ENCODE data around the gene ELMOD2.
A peak's percentile ranks its signal among the peaks of the same experiment; 100 is the strongest.
"Not testable (repeated sequence)": the region's sequence is repeated elsewhere in the genome, so short reads cannot be mapped to it uniquely, and the experiment has no call there.

Gene ELMOD2

GRCh38 chr4:140523857-140524742, at the start of gene ELMOD2:
TSS of gene ELMOD2 (plus strand) at chr4:140524168. CDS start at chr4:140525429, 1,261 bp downstream.
- H3K4me3 Mint-ChIP-seq = peak within 1 kb of the TSS; percentile 84
- peaks cover 17% of the 10 kb centered on the region for H3K36me3 Mint-ChIP-seq (ENCODE audit: low read depth)
- peaks cover 18% of the 10 kb centered on the region for H3K4me1 Mint-ChIP-seq (ENCODE audit: low read depth)
- H3K27ac Mint-ChIP-seq = peak within 1 kb of the TSS; percentile 63
- H3K9me3 Mint-ChIP-seq = peaks cover 4% of the 10 kb centered on the region
- no peaks in the 10 kb centered on the region for H3K27me3 Mint-ChIP-seq (ENCODE audit: low read depth)

- no peak overlapping the region for H3K27ac Mint-ChIP-seq
- H3K4me3 Mint-ChIP-seq = no peak overlapping the region
- H3K4me1 Mint-ChIP-seq (ENCODE audit: low read depth) = no peaks in the 10 kb centered on the region
- no peaks in the 10 kb centered on the region for H3K36me3 Mint-ChIP-seq (ENCODE audit: low read depth)
- peaks cover 7% of the 10 kb centered on the region for H3K27me3 Mint-ChIP-seq (ENCODE audit: low read depth)
- peaks cover 10% of the 10 kb centered on the region for H3K9me3 Mint-ChIP-seq
These were observed 40.5 kb upstream of the ELMOD2 start for GRCh38 chr4:140483445-140483844.

- no peaks in the 10 kb centered on the region for H3K4me1 Mint-ChIP-seq (ENCODE audit: low read depth)
- H3K36me3 Mint-ChIP-seq (ENCODE audit: low read depth) = no peaks in the 10 kb centered on the region
- peaks cover 10% of the 10 kb centered on the region for H3K9me3 Mint-ChIP-seq
- H3K27me3 Mint-ChIP-seq (ENCODE audit: low read depth) = peaks cover 7% of the 10 kb centered on the region
- H3K4me3 Mint-ChIP-seq = no peak overlapping the region
- H3K27ac Mint-ChIP-seq = no peak overlapping the region
These were observed 38.0 kb upstream of the ELMOD2 start for GRCh38 chr4:140485939-140486338.

- Mint-ChIP-seq H3K4me1 (ENCODE audit: low read depth) (peaks cover 2% of the 10 kb centered on the region), H3K4me3 (peak overlapping the region; percentile 29), H3K27me3 (ENCODE audit: low read depth) (peaks cover 58% of the 10 kb centered on the region), H3K36me3 (ENCODE audit: low read depth) (no peaks in the 10 kb centered on the region), H3K9me3 (no peaks in the 10 kb centered on the region), H3K27ac (no peak overlapping the region)
These were observed 26.6 kb upstream of the ELMOD2 start for GRCh38 chr4:140497405-140497746.

GRCh38 chr4:140497747-140498636, 26.0 kb upstream of the ELMOD2 start, which contains the start of gene MGAT4D:
TSS of gene MGAT4D (minus strand) at chr4:140498293. CDS start at chr4:140498222, 71 bp downstream.
- Mint-ChIP-seq H3K4me3 (peak within 1 kb of the TSS; percentile 29), H3K4me1 (ENCODE audit: low read depth) (peaks cover 2% of the 10 kb centered on the region), H3K27ac (no peak within 1 kb of the TSS), H3K27me3 (ENCODE audit: low read depth) (peaks cover 63% of the 10 kb centered on the region), H3K36me3 (ENCODE audit: low read depth) (no peaks in the 10 kb centered on the region), H3K9me3 (no peaks in the 10 kb centered on the region)

GRCh38 chr4:140499391-140499790, 24.6 kb upstream of the ELMOD2 start:
- Mint-ChIP-seq H3K36me3 (ENCODE audit: low read depth) (no peaks in the 10 kb centered on the region), H3K4me3 (no peak overlapping the region), H3K27me3 (ENCODE audit: low read depth) (peaks cover 73% of the 10 kb centered on the region), H3K9me3 (no peaks in the 10 kb centered on the region), H3K4me1 (ENCODE audit: low read depth) (peaks cover 2% of the 10 kb centered on the region), H3K27ac (no peak overlapping the region)

GRCh38 chr4:140504261-140504660, 19.7 kb upstream of the ELMOD2 start:
- H3K27me3 Mint-ChIP-seq (ENCODE audit: low read depth) = peaks cover 48% of the 10 kb centered on the region
- no peak overlapping the region for H3K4me3 Mint-ChIP-seq
- H3K27ac Mint-ChIP-seq = no peak overlapping the region
- no peaks in the 10 kb centered on the region for H3K4me1 Mint-ChIP-seq (ENCODE audit: low read depth)
- H3K9me3 Mint-ChIP-seq = no peaks in the 10 kb centered on the region
- H3K36me3 Mint-ChIP-seq (ENCODE audit: low read depth) = no peaks in the 10 kb centered on the region

- H3K27me3 Mint-ChIP-seq (ENCODE audit: low read depth) = peaks cover 39% of the 10 kb centered on the region
- H3K9me3 Mint-ChIP-seq; H3K27ac Mint-ChIP-seq; H3K4me3 Mint-ChIP-seq; H3K4me1 Mint-ChIP-seq (ENCODE audit: low read depth); H3K36me3 Mint-ChIP-seq (ENCODE audit: low read depth): not testable (repeated sequence)
These were observed 10.2 kb upstream of the ELMOD2 start for GRCh38 chr4:140513765-140514164.

- Mint-ChIP-seq H3K27ac (no peak overlapping the region), H3K4me3 (no peak overlapping the region), H3K4me1 (ENCODE audit: low read depth) (no peaks in the 10 kb centered on the region), H3K36me3 (ENCODE audit: low read depth) (no peaks in the 10 kb centered on the region), H3K9me3 (no peaks in the 10 kb centered on the region), H3K27me3 (ENCODE audit: low read depth) (peaks cover 34% of the 10 kb centered on the region)
These were observed 8.5 kb upstream of the ELMOD2 start for GRCh38 chr4:140515423-140515822.

GRCh38 chr4:140523370-140523856, 555 bp upstream of the ELMOD2 start:
- peak overlapping the region; percentile 84 for H3K4me3 Mint-ChIP-seq
- peaks cover 4% of the 10 kb centered on the region for H3K9me3 Mint-ChIP-seq
- H3K4me1 Mint-ChIP-seq (ENCODE audit: low read depth) = peaks cover 18% of the 10 kb centered on the region
- peaks cover 17% of the 10 kb centered on the region for H3K36me3 Mint-ChIP-seq (ENCODE audit: low read depth)
- no peak overlapping the region for H3K27ac Mint-ChIP-seq
- no peaks in the 10 kb centered on the region for H3K27me3 Mint-ChIP-seq (ENCODE audit: low read depth)

- H3K4me3 Mint-ChIP-seq = no peak overlapping the region
- H3K27ac Mint-ChIP-seq = no peak overlapping the region
- H3K4me1 Mint-ChIP-seq (ENCODE audit: low read depth) = peaks cover 11% of the 10 kb centered on the region
These were observed 5.5 kb downstream of the ELMOD2 start for GRCh38 chr4:140529434-140529833.

GRCh38 chr4:140533951-140534480, 10.0 kb downstream of the ELMOD2 start:
- Mint-ChIP-seq H3K27me3 (ENCODE audit: low read depth) (no peaks in the 10 kb centered on the region), H3K9me3 (no peaks in the 10 kb centered on the region), H3K4me1 (ENCODE audit: low read depth) (no peaks in the 10 kb centered on the region), H3K27ac (no peak overlapping the region), H3K4me3 (no peak overlapping the region), H3K36me3 (ENCODE audit: low read depth) (peaks cover 3% of the 10 kb centered on the region)

More at GRCh38 chr4:140529434-140529833, 5.5 kb downstream of the ELMOD2 start:
- H3K36me3 Mint-ChIP-seq (ENCODE audit: low read depth) = peaks cover 20% of the 10 kb centered on the region
- H3K9me3 Mint-ChIP-seq = no peaks in the 10 kb centered on the region
- no peaks in the 10 kb centered on the region for H3K27me3 Mint-ChIP-seq (ENCODE audit: low read depth)

- peaks cover 7% of the 10 kb centered on the region for H3K4me1 Mint-ChIP-seq (ENCODE audit: low read depth)
- no peak overlapping the region for H3K4me3 Mint-ChIP-seq
- no peaks in the 10 kb centered on the region for H3K9me3 Mint-ChIP-seq
- no peak overlapping the region for H3K27ac Mint-ChIP-seq
- peaks cover 2% of the 10 kb centered on the region for H3K36me3 Mint-ChIP-seq (ENCODE audit: low read depth)
- H3K27me3 Mint-ChIP-seq (ENCODE audit: low read depth) = peaks cover 41% of the 10 kb centered on the region
These were observed 32.6 kb downstream of the ELMOD2 start for GRCh38 chr4:140556372-140557085.
